Measurements from ENCODE around the gene SCAMP3. TPM values are rescaled to one million over a fixed set of nuclear protein-coding genes. Genes with fewer than 3 reads are reported as not detected.

Gene SCAMP3
- total and polyA plus RNA-seq, 2 experiments from 2014 or later = 50.5 to 52.5 TPM

DNA sequence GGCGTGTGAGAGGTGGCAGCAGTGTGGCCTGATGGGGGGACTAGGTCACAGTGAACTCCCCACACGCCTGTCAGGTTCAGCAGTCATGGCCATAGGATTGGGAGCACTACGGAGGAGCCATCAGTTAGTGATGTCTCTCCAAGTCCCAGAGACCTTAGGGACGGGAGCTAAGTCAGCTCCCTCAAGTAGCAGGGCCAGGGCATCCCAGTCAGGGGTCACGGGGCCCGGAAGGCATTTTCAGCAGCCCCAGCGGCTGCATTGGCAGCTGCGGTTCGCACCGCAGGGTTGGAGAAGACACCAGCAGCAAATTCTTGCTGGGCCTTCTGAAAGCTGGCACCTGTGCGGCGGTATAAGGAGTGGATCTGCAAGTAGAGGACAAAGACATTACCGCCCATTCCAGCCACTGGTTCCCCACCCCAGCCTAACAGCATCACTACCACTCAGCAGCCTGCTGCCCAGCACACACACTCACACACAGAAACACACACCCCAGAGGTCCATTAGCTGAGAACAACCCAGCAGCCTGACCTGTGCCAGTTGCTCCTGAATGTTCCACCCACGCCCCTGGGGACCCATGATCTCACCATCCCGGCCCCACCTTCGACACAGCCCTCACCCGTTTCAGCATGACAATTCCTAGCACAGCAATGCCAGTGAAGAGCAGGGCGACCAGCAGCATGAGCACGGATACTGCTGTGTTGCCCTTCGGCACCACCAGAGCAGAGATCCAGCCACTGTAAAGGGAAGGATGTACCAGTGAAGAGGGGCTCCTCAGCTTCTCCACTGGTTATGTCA lies 5.9 kb downstream of the SCAMP3 start:
- no peaks in the 10 kb centered on the region for H3K27me3 ChIP-seq (ENCODE audit: insufficient read depth)
- Mint-ChIP-seq H3K27me3 (ENCODE audit: insufficient read depth, low read depth, poor library complexity) (peaks cover 16% of the 10 kb centered on the region), H3K36me3 (ENCODE audit: low read depth) (peaks cover 27% of the 10 kb centered on the region), H3K4me1 (peaks cover 26% of the 10 kb centered on the region), H3K4me3 (peak overlapping the region; percentile 83), H3K9me3 (no peaks in the 10 kb centered on the region), H3K27ac (peak overlapping the region; percentile 57)
- H4K20me1 ChIP-seq (replicated peaks; ENCODE audit: insufficient read depth) = no peaks in the 10 kb centered on the region
- peak overlapping the region; percentile 98 for H3K4me2 ChIP-seq
- peaks cover 8% of the 10 kb centered on the region for H3K79me2 ChIP-seq (replicated peaks; ENCODE audit: insufficient read depth)
- peaks cover 14% of the 10 kb centered on the region for H3F3A ChIP-seq (replicated peaks; ENCODE audit: low read depth)
- no peaks in the 10 kb centered on the region for H3K9me2 ChIP-seq (ENCODE audit: insufficient read depth)
- ATAC-seq (peak; percentile 2; the same call in 2 of the 3 replicates), DNase-seq (ENCODE audit: low spot score) (no peak)
- TF ChIP-seq STAT1 (IDR thresholded peaks at IDR 0.05; ENCODE audit: unreplicated experiment) (no peak), CREB1 (CRISPR knock-in tag; IDR thresholded peaks at IDR 0.05; ENCODE audit: low read depth) (no peak)
- TF ChIP-seq, protein P1, sequence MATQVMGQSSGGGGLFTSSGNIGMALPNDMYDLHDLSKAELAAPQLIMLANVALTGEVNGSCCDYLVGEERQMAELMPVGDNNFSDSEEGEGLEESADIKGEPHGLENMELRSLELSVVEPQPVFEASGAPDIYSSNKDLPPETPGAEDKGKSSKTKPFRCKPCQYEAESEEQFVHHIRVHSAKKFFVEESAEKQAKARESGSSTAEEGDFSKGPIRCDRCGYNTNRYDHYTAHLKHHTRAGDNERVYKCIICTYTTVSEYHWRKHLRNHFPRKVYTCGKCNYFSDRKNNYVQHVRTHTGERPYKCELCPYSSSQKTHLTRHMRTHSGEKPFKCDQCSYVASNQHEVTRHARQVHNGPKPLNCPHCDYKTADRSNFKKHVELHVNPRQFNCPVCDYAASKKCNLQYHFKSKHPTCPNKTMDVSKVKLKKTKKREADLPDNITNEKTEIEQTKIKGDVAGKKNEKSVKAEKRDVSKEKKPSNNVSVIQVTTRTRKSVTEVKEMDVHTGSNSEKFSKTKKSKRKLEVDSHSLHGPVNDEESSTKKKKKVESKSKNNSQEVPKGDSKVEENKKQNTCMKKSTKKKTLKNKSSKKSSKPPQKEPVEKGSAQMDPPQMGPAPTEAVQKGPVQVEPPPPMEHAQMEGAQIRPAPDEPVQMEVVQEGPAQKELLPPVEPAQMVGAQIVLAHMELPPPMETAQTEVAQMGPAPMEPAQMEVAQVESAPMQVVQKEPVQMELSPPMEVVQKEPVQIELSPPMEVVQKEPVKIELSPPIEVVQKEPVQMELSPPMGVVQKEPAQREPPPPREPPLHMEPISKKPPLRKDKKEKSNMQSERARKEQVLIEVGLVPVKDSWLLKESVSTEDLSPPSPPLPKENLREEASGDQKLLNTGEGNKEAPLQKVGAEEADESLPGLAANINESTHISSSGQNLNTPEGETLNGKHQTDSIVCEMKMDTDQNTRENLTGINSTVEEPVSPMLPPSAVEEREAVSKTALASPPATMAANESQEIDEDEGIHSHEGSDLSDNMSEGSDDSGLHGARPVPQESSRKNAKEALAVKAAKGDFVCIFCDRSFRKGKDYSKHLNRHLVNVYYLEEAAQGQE (IDR thresholded peaks at IDR 0.05; ENCODE audit: unreplicated experiment) = no peak
- H3K4me1 ChIP-seq (ENCODE audit: insufficient read depth) = peaks cover 18% of the 10 kb centered on the region
- H3K4me3 ChIP-seq = peak overlapping the region; percentile 89
- peaks cover 9% of the 10 kb centered on the region; the same call in 1 of the 2 replicates for H3K36me3 ChIP-seq (ENCODE audit: insufficient read depth)
- H2AFZ ChIP-seq = peak overlapping the region; percentile 88
- H3K27ac ChIP-seq (ENCODE audit: low read depth) = peak overlapping the region; percentile 76; the same call in 1 of the 2 replicates

DNA sequence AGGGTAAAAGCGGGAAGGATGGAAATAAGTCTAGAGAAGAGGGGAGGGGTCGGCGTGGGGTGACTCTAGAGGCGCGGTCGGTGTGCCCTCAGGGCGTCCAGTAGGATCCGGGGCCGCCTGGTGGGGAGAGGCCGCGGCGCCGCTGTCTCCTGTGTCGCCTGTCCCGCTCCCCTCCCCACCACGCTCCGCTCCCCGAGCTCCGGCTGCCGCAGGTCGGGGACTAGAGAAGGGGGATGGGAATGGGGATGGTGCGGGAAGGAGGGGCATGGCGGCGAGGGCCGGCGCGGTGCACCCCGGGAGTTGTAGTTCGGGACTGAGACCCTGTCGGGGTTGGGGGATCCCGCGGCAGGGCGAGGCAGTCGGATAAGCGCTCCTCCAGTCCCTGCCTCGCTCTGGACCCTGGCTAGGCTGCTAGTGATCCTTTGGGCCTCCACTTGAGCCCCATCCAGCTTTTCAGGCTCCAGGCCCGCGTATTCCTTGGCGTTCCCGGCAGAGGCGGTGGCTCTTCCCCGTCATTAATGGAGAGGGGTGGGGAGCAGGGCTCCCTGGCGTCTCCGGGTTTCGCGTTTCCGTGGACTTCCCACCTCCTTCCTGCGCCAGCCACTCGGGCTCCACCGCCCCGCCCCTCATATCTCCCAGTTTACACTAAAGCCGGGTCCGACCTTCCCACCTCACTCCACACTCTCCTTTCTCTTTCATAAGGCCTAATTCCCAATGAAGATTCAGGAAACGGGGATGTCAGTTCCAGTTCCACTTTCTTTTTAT lies 6.7 kb downstream of the SCAMP3 start, which contains the start of gene ENTREP3:
Gene ENTREP3 (minus strand): TSS at position 241 of the 765 bp plus-strand sequence. CDS start 606 bp downstream, outside the sequence.
- peak; percentile 96 for DNase-seq (ENCODE audit: low spot score)
- Mint-ChIP-seq H3K27ac (peak within 1 kb of the TSS; percentile 57), H3K4me1 (peaks cover 28% of the 10 kb centered on the region), H3K4me3 (peak within 1 kb of the TSS; percentile 83), H3K9me3 (no peaks in the 10 kb centered on the region), H3K27me3 (ENCODE audit: insufficient read depth, low read depth, poor library complexity) (peaks cover 16% of the 10 kb centered on the region), H3K36me3 (ENCODE audit: low read depth) (peaks cover 24% of the 10 kb centered on the region)
- Histone ChIP-seq H2AFZ (peak within 1 kb of the TSS; percentile 88), H3K27ac (ENCODE audit: low read depth) (peak within 1 kb of the TSS; percentile 76; the same call in 1 of the 2 replicates), H3K27me3 (ENCODE audit: insufficient read depth) (no peaks in the 10 kb centered on the region), H3F3A (replicated peaks; ENCODE audit: low read depth) (peaks cover 15% of the 10 kb centered on the region; the same call in 1 of the 2 replicates), H4K20me1 (replicated peaks; ENCODE audit: insufficient read depth) (no peaks in the 10 kb centered on the region), H3K4me3 (peak within 1 kb of the TSS; percentile 89), H3K9me2 (ENCODE audit: insufficient read depth) (no peaks in the 10 kb centered on the region), H3K36me3 (ENCODE audit: insufficient read depth) (peaks cover 9% of the 10 kb centered on the region; the same call in 1 of the 2 replicates), H3K4me1 (ENCODE audit: insufficient read depth) (peaks cover 12% of the 10 kb centered on the region; the same call in 1 of the 2 replicates), H3K4me2 (peak within 1 kb of the TSS; percentile 98), H3K79me2 (replicated peaks; ENCODE audit: insufficient read depth) (no peaks in the 10 kb centered on the region; the same call in none of the 2 replicates)
- peak; percentile 79 for ATAC-seq
- TF ChIP-seq, protein P2, sequence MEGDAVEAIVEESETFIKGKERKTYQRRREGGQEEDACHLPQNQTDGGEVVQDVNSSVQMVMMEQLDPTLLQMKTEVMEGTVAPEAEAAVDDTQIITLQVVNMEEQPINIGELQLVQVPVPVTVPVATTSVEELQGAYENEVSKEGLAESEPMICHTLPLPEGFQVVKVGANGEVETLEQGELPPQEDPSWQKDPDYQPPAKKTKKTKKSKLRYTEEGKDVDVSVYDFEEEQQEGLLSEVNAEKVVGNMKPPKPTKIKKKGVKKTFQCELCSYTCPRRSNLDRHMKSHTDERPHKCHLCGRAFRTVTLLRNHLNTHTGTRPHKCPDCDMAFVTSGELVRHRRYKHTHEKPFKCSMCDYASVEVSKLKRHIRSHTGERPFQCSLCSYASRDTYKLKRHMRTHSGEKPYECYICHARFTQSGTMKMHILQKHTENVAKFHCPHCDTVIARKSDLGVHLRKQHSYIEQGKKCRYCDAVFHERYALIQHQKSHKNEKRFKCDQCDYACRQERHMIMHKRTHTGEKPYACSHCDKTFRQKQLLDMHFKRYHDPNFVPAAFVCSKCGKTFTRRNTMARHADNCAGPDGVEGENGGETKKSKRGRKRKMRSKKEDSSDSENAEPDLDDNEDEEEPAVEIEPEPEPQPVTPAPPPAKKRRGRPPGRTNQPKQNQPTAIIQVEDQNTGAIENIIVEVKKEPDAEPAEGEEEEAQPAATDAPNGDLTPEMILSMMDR (conservative IDR thresholded peaks at IDR 0.05; ENCODE audit: low read depth in 2 of 2) = no peak
- TF ChIP-seq POLR2AphosphoS5 (IDR thresholded peaks at IDR 0.05; ENCODE audit: low read depth) = peak; percentile 87
- TF ChIP-seq STAT1 (IDR thresholded peaks at IDR 0.05; ENCODE audit: unreplicated experiment) = no peak
- no peak for TF ChIP-seq ZNF114 (CRISPR knock-in tag; IDR thresholded peaks at IDR 0.05)
